CD14-positive monocyte (primary cell): ENCODE results near the gene BLID. TPM values are rescaled to one million over a fixed set of nuclear protein-coding genes. Genes with fewer than 3 reads are reported as not detected.

Source experiments
- DNase-seq, 3 donors: peaks; one replicate each; pipeline ENCODE4 v3.0.0-alpha.2; 2011 to 2022
- H2AFZ ChIP-seq: 2 replicates; pipeline ENCODE4 v1.6.0; 2012; ENCODE audit warnings: mild to moderate bottlenecking, low read depth, low read length, inconsistent platforms; ENCODE audit not compliant: insufficient read depth, poor library complexity, severe bottlenecking
- H3K27ac ChIP-seq, 2 donors: 1 replicate in 1 of 2; 2 replicates in 1 of 2; pipeline ENCODE4 v1.5.1; 2012 to 2013; ENCODE audit warnings: low read length in 2 of 2, control low read depth in 1 of 2, inconsistent platforms in 1 of 2, low read depth in 1 of 2, mild to moderate bottlenecking in 1 of 2
- H3K27me3 ChIP-seq, 2 donors: one replicate each; pipeline versions ENCODE4 v1.6.0 to v1.6.1; 2011 to 2013; ENCODE audit warnings: low read length in 2 of 2; ENCODE audit not compliant: control insufficient read depth in 2 of 2, insufficient read depth in 2 of 2
- H3K36me3 ChIP-seq, 2 donors: replicated peaks in 1 of 2; 1 replicate in 1 of 2; 2 replicates in 1 of 2; pipeline versions ENCODE4 v1.5.1 to v1.6.1; 2012 to 2013; ENCODE audit warnings: low read length in 2 of 2, control low read depth in 1 of 2, inconsistent platforms in 1 of 2, mild to moderate bottlenecking in 1 of 2; ENCODE audit not compliant: insufficient read depth in 2 of 2, control insufficient read depth in 1 of 2
- H3K4me1 ChIP-seq, 2 donors: 1 replicate in 1 of 2; 2 replicates in 1 of 2; pipeline versions ENCODE4 v1.5.1 to v1.6.1; 2012 to 2013; ENCODE audit warnings: low read length in 2 of 2, control low read depth in 1 of 2, inconsistent platforms in 1 of 2, mild to moderate bottlenecking in 1 of 2, moderate library complexity in 1 of 2; ENCODE audit not compliant: insufficient read depth in 2 of 2, control insufficient read depth in 1 of 2
- H3K4me2 ChIP-seq: replicated peaks from 2 replicates; pipeline ENCODE3; 2012; ENCODE audit warnings: low read length, moderate library complexity, mild to moderate bottlenecking; ENCODE audit not compliant: poor library complexity, severe bottlenecking; ENCODE audit errors: extremely low read depth
- H3K4me3 ChIP-seq, 3 experiments: fragments of 200-600 bp in 1 of 3; sonication (generic) in 1 of 3; replicated peaks in 1 of 3; 1 replicate in 2 of 3; 2 replicates in 1 of 3; pipeline ENCODE4 v1.5.1; 2011 to 2013; ENCODE audit warnings: low read length in 3 of 3, mild to moderate bottlenecking in 3 of 3, control low read depth in 2 of 3, low read depth in 2 of 3, inconsistent platforms in 1 of 3, moderate library complexity in 1 of 3
- H3K79me2 ChIP-seq: 2 replicates; pipeline ENCODE4 v1.6.0; 2012; ENCODE audit warnings: mild to moderate bottlenecking, control low read depth, inconsistent platforms, low read length, moderate library complexity; ENCODE audit not compliant: insufficient read depth
- H3K9ac ChIP-seq: 2 replicates; pipeline ENCODE4 v1.6.0; 2017; ENCODE audit warnings: low read length, mild to moderate bottlenecking; ENCODE audit not compliant: insufficient read depth, poor library complexity, severe bottlenecking
- H3K9me3 ChIP-seq, 2 donors: replicated peaks in 1 of 2; 1 replicate in 1 of 2; 2 replicates in 1 of 2; pipeline versions ENCODE4 v1.5.1 to v1.6.1; 2012 to 2013; ENCODE audit warnings: low read length in 2 of 2, control low read depth in 1 of 2; ENCODE audit not compliant: control insufficient read depth in 1 of 2, insufficient read depth in 1 of 2
- H4K20me1 ChIP-seq: 2 replicates; pipeline ENCODE4 v1.6.0; 2012; ENCODE audit warnings: mild to moderate bottlenecking, low read length, control low read depth, moderate library complexity; ENCODE audit not compliant: insufficient read depth
- H3K27ac Mint-ChIP-seq, 7 donors: one replicate each; pipeline ENCODE4 v1.8.0; 2020; ENCODE audit warnings: mild to moderate bottlenecking in 7 of 7, mixed read lengths in 7 of 7, moderate library complexity in 6 of 7, inconsistent platforms in 2 of 7
- H3K27me3 Mint-ChIP-seq, 3 donors: one replicate each; pipeline ENCODE4 v1.8.0; 2021 to 2022; ENCODE audit warnings: low read depth in 3 of 3, mild to moderate bottlenecking in 3 of 3, mixed read lengths in 3 of 3, moderate library complexity in 3 of 3, inconsistent platforms in 1 of 3
- H3K36me3 Mint-ChIP-seq, 2 donors: one replicate each; pipeline ENCODE4 v1.8.0; 2020; ENCODE audit warnings: mixed read lengths in 2 of 2, inconsistent platforms in 1 of 2, mild to moderate bottlenecking in 1 of 2
- H3K4me1 Mint-ChIP-seq: one replicate; pipeline ENCODE4 v1.8.0; 2020; ENCODE audit warnings: mild to moderate bottlenecking, mixed read lengths
- H3K4me3 Mint-ChIP-seq, 2 donors: one replicate each; pipeline ENCODE4 v1.8.0; 2020; ENCODE audit warnings: mild to moderate bottlenecking in 2 of 2, mixed read lengths in 2 of 2, moderate library complexity in 1 of 2
- H3K9me3 Mint-ChIP-seq, 7 donors: one replicate each; pipeline ENCODE4 v1.8.0; 2020 to 2022; ENCODE audit warnings: mixed read lengths in 7 of 7, mild to moderate bottlenecking in 6 of 7, moderate library complexity in 6 of 7, inconsistent platforms in 2 of 7
- CTCF ChIP-seq: fragments of 200-600 bp; IDR thresholded peaks from one replicate; pipeline ENCODE4 v1.8.0; 2022; ENCODE audit warnings: antibody characterized with exemption, mild to moderate bottlenecking
- WGBS: methylation state at CpG from one replicate; pipeline ENCODE4 v1.1.5; 2013; ENCODE audit warnings: missing lambda C conversion rate; ENCODE audit not compliant: insufficient coverage; 5-methylcytosine and 5-hydroxymethylcytosine counted together
- intact Hi-C, 2 donors: fragments of 100-400 bp; cut with micrococcal nuclease; formaldehyde crosslinking; loops; one replicate each; pipeline versions ENCODE4 v1.15.0 to v1.15.1; 2023
- polyA plus RNA-seq, 3 donors: library from polyadenylated mRNA; depleted of rRNA in 1 of 3; unstranded in 2 of 3; stranded (reverse) in 1 of 3; fragments of 300-500 nt in 2 of 3; fragments of >200 nt in 1 of 3; fragmentation: Illumina TruSeq in 2 of 3; gene quantifications; 1 replicate in 2 of 3; 2 replicates in 1 of 3; pipeline ENCODE4 v1.2.3, GENCODE V29; 2012 to 2021

Gene BLID
- polyA plus RNA-seq, 3 donors = not detected

DNA sequence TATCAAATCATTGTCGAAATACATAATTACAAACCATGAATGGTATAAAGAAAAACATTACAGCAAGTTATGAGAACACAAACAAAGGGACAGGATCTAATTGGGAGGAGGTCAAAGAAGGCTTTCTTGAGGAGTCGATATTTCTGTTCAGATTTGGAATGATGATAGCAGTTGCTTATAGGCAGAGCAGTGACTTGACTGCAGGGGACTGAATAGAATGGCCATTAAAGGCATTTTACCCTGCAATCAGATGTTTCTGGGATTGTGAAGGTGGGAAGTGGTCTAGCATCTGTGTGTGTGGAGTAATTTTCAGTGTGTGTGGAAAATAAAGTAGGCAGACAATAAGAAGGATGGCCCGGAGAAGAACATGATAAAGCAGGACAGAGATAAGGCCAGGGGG is 41.0 kb downstream of the BLID start:
- Mint-ChIP-seq H3K27ac (no peak overlapping the region), H3K4me1 (peaks cover 1% of the 10 kb centered on the region), H3K36me3 (no peaks in the 10 kb centered on the region), H3K9me3 (no peaks in the 10 kb centered on the region), H3K4me3 (no peak overlapping the region), H3K27me3 (no peaks in the 10 kb centered on the region)
- H3K9me3 ChIP-seq = no peaks in the 10 kb centered on the region
- 100% methylated on average over 1 of the region's 3 CpGs for WGBS
- no peak overlapping the region for H3K4me3 ChIP-seq
- H2AFZ ChIP-seq = no peak overlapping the region
- H3K27me3 ChIP-seq = no peaks in the 10 kb centered on the region
- no peaks in the 10 kb centered on the region for H3K79me2 ChIP-seq
- TF ChIP-seq CTCF = no peak
- H3K4me2 ChIP-seq = no peak overlapping the region
- H3K27ac ChIP-seq = no peak overlapping the region
- intact Hi-C loops = no loop called here
- H3K9ac ChIP-seq = no peak overlapping the region
- DNase-seq = no peak
- no peaks in the 10 kb centered on the region for H3K4me1 ChIP-seq
- no peaks in the 10 kb centered on the region for H3K36me3 ChIP-seq
- no peaks in the 10 kb centered on the region for H4K20me1 ChIP-seq

GRCh38 chr11:122074022-122074421 is 42.0 kb downstream of the BLID start:
- H3K27ac ChIP-seq = no peak overlapping the region
- TF ChIP-seq CTCF = no peak
- H3K4me1 ChIP-seq = no peaks in the 10 kb centered on the region
- no peak overlapping the region for H2AFZ ChIP-seq
- intact Hi-C loops = no loop called here
- no peaks in the 10 kb centered on the region for H3K27me3 ChIP-seq
- H3K4me2 ChIP-seq = no peak overlapping the region
- no peak overlapping the region for H3K4me3 ChIP-seq
- no peaks in the 10 kb centered on the region for H3K9me3 ChIP-seq
- no peaks in the 10 kb centered on the region for H3K36me3 Mint-ChIP-seq
- DNase-seq = no peak
- H3K36me3 ChIP-seq = no peaks in the 10 kb centered on the region
- H3K9ac ChIP-seq = no peak overlapping the region
- H3K27ac Mint-ChIP-seq = no peak overlapping the region
- peaks cover 0 to 2% (median 0%) of the 10 kb centered on the region in 3 donors for H3K27me3 Mint-ChIP-seq
- H3K4me1 Mint-ChIP-seq = peaks cover 2% of the 10 kb centered on the region
- H3K79me2 ChIP-seq = no peaks in the 10 kb centered on the region
- no peaks in the 10 kb centered on the region for H3K9me3 Mint-ChIP-seq
- H3K4me3 Mint-ChIP-seq = no peak overlapping the region
- H4K20me1 ChIP-seq = no peaks in the 10 kb centered on the region
